Activated naive CD4-positive, alpha-beta T cell treated with anti-CD3 and anti-CD28 coated beads, Interleukin-2, amount 50 U/mL, for 24 hours (primary cell): ENCODE data around the gene PPIF.

Experiments
- H3K27ac Mint-ChIP-seq: one replicate; pipeline ENCODE4 v1.8.0; 2021; ENCODE audit warnings: mild to moderate bottlenecking, mixed read lengths
- H3K27me3 Mint-ChIP-seq: one replicate; pipeline ENCODE4 v1.8.0; 2021; ENCODE audit warnings: mixed read lengths
- H3K36me3 Mint-ChIP-seq: one replicate; pipeline ENCODE4 v1.8.0; 2021; ENCODE audit warnings: mixed read lengths
- H3K4me1 Mint-ChIP-seq: one replicate; pipeline ENCODE4 v1.8.0; 2021; ENCODE audit warnings: mixed read lengths
- H3K4me3 Mint-ChIP-seq: one replicate; pipeline ENCODE4 v1.8.0; 2021; ENCODE audit warnings: mild to moderate bottlenecking, mixed read lengths
- H3K9me3 Mint-ChIP-seq: one replicate; pipeline ENCODE4 v1.8.0; 2021; ENCODE audit warnings: mixed read lengths

Gene PPIF

GRCh38 chr10:79380125-79380945, 33.1 kb downstream of the PPIF start:
- H3K4me3 Mint-ChIP-seq = no peak overlapping the region
- H3K9me3 Mint-ChIP-seq = no peaks in the 10 kb centered on the region
- no peak overlapping the region for H3K27ac Mint-ChIP-seq
- H3K27me3 Mint-ChIP-seq = no peaks in the 10 kb centered on the region
- H3K4me1 Mint-ChIP-seq = no peaks in the 10 kb centered on the region
- no peaks in the 10 kb centered on the region for H3K36me3 Mint-ChIP-seq

- H3K27me3 Mint-ChIP-seq = no peaks in the 10 kb centered on the region
Observed at GRCh38 chr10:79380946-79381721, 33.9 kb downstream of the PPIF start.

GRCh38 chr10:79381804-79382221, 34.5 kb downstream of the PPIF start:
- H3K9me3 Mint-ChIP-seq = no peaks in the 10 kb centered on the region
- no peaks in the 10 kb centered on the region for H3K4me1 Mint-ChIP-seq
- no peak overlapping the region for H3K4me3 Mint-ChIP-seq
- no peaks in the 10 kb centered on the region for H3K27me3 Mint-ChIP-seq
- no peak overlapping the region for H3K27ac Mint-ChIP-seq
- H3K36me3 Mint-ChIP-seq = no peaks in the 10 kb centered on the region

More at GRCh38 chr10:79380946-79381721, 33.9 kb downstream of the PPIF start:
- Mint-ChIP-seq H3K4me1 (no peaks in the 10 kb centered on the region), H3K9me3 (no peaks in the 10 kb centered on the region), H3K36me3 (no peaks in the 10 kb centered on the region), H3K4me3 (no peak overlapping the region), H3K27ac (no peak overlapping the region)

- Mint-ChIP-seq H3K4me1 (no peaks in the 10 kb centered on the region), H3K4me3 (no peak overlapping the region), H3K27me3 (no peaks in the 10 kb centered on the region), H3K9me3 (no peaks in the 10 kb centered on the region), H3K36me3 (no peaks in the 10 kb centered on the region), H3K27ac (no peak overlapping the region)
Observed at GRCh38 chr10:79382491-79382941, 35.2 kb downstream of the PPIF start.

GRCh38 chr10:79383974-79384606, 36.8 kb downstream of the PPIF start:
- H3K4me1 Mint-ChIP-seq = no peaks in the 10 kb centered on the region
- H3K9me3 Mint-ChIP-seq = no peaks in the 10 kb centered on the region

GRCh38 chr10:79384773-79385391, 37.6 kb downstream of the PPIF start:
- Mint-ChIP-seq H3K4me1 (no peaks in the 10 kb centered on the region), H3K4me3 (no peak overlapping the region), H3K9me3 (no peaks in the 10 kb centered on the region), H3K27me3 (no peaks in the 10 kb centered on the region), H3K36me3 (no peaks in the 10 kb centered on the region), H3K27ac (no peak overlapping the region)

More at GRCh38 chr10:79383974-79384606, 36.8 kb downstream of the PPIF start:
- Mint-ChIP-seq H3K36me3 (no peaks in the 10 kb centered on the region), H3K27me3 (no peaks in the 10 kb centered on the region), H3K27ac (no peak overlapping the region), H3K4me3 (no peak overlapping the region)

- H3K36me3 Mint-ChIP-seq = no peaks in the 10 kb centered on the region
- no peaks in the 10 kb centered on the region for H3K9me3 Mint-ChIP-seq
- no peaks in the 10 kb centered on the region for H3K27me3 Mint-ChIP-seq
- H3K27ac Mint-ChIP-seq = no peak overlapping the region
- H3K4me1 Mint-ChIP-seq = no peaks in the 10 kb centered on the region
- no peak overlapping the region for H3K4me3 Mint-ChIP-seq
Observed at GRCh38 chr10:79385392-79385795, 38.1 kb downstream of the PPIF start.

- H3K27me3 Mint-ChIP-seq = no peaks in the 10 kb centered on the region
- no peak overlapping the region for H3K27ac Mint-ChIP-seq
- no peaks in the 10 kb centered on the region for H3K36me3 Mint-ChIP-seq
- no peaks in the 10 kb centered on the region for H3K9me3 Mint-ChIP-seq
- H3K4me3 Mint-ChIP-seq = no peak overlapping the region
- no peaks in the 10 kb centered on the region for H3K4me1 Mint-ChIP-seq
Observed at GRCh38 chr10:79385804-79386531, 38.7 kb downstream of the PPIF start.

- no peak overlapping the region for H3K27ac Mint-ChIP-seq
- H3K36me3 Mint-ChIP-seq = no peaks in the 10 kb centered on the region
- H3K9me3 Mint-ChIP-seq = no peaks in the 10 kb centered on the region
- no peaks in the 10 kb centered on the region for H3K4me1 Mint-ChIP-seq
- H3K27me3 Mint-ChIP-seq = no peaks in the 10 kb centered on the region
- no peak overlapping the region for H3K4me3 Mint-ChIP-seq
Observed at GRCh38 chr10:79386637-79387465, 39.6 kb downstream of the PPIF start.

- H3K27ac Mint-ChIP-seq = no peak overlapping the region
- no peaks in the 10 kb centered on the region for H3K9me3 Mint-ChIP-seq
- no peaks in the 10 kb centered on the region for H3K36me3 Mint-ChIP-seq
Observed at GRCh38 chr10:79387466-79387973, 40.3 kb downstream of the PPIF start.

GRCh38 chr10:79387974-79388850, 40.9 kb downstream of the PPIF start:
- Mint-ChIP-seq H3K9me3 (no peaks in the 10 kb centered on the region), H3K36me3 (no peaks in the 10 kb centered on the region), H3K4me1 (no peaks in the 10 kb centered on the region), H3K27ac (no peak overlapping the region), H3K27me3 (no peaks in the 10 kb centered on the region), H3K4me3 (no peak overlapping the region)

More at GRCh38 chr10:79387466-79387973, 40.3 kb downstream of the PPIF start:
- Mint-ChIP-seq H3K4me3 (no peak overlapping the region), H3K27me3 (no peaks in the 10 kb centered on the region), H3K4me1 (no peaks in the 10 kb centered on the region)

- no peaks in the 10 kb centered on the region for H3K27me3 Mint-ChIP-seq
- no peak overlapping the region for H3K27ac Mint-ChIP-seq
- H3K9me3 Mint-ChIP-seq = no peaks in the 10 kb centered on the region
- H3K4me1 Mint-ChIP-seq = no peaks in the 10 kb centered on the region
- H3K36me3 Mint-ChIP-seq = no peaks in the 10 kb centered on the region
- H3K4me3 Mint-ChIP-seq = no peak overlapping the region
Observed at GRCh38 chr10:79390057-79390456, 42.8 kb downstream of the PPIF start.

- no peak overlapping the region for H3K27ac Mint-ChIP-seq
- H3K36me3 Mint-ChIP-seq = no peaks in the 10 kb centered on the region
- no peaks in the 10 kb centered on the region for H3K9me3 Mint-ChIP-seq
- no peaks in the 10 kb centered on the region for H3K27me3 Mint-ChIP-seq
- H3K4me3 Mint-ChIP-seq = no peak overlapping the region
- H3K4me1 Mint-ChIP-seq = no peaks in the 10 kb centered on the region
Observed at GRCh38 chr10:79390551-79391229, 43.4 kb downstream of the PPIF start.
